Measurements from ENCODE around the gene MPPED1.

MPPED1 gene

GRCh38 chr22:43502306-43502874 lies 90.6 kb downstream of the MPPED1 start:
- DNase-seq = no peak

- DNase-seq = no peak
Observed at GRCh38 chr22:43504068-43504467, 92.3 kb downstream of the MPPED1 start.

- no peak for DNase-seq
Observed at GRCh38 chr22:43504666-43505261, 93.0 kb downstream of the MPPED1 start.

GRCh38 chr22:43505423-43505822 lies 93.6 kb downstream of the MPPED1 start:
- no peak for DNase-seq

- DNase-seq = no peak
Observed at GRCh38 chr22:43505896-43506295, 94.1 kb downstream of the MPPED1 start.

GRCh38 chr22:43506487-43506886 lies 94.7 kb downstream of the MPPED1 start:
- DNase-seq = no peak

- no peak for DNase-seq
Observed at GRCh38 chr22:43507235-43507634, 95.4 kb downstream of the MPPED1 start.

GRCh38 chr22:43508489-43508888 lies 96.7 kb downstream of the MPPED1 start:
- DNase-seq = no peak

GRCh38 chr22:43509337-43509736 lies 97.5 kb downstream of the MPPED1 start:
- no peak for DNase-seq

- DNase-seq = no peak
Observed at GRCh38 chr22:43510281-43511070, 98.7 kb downstream of the MPPED1 start.

- no peak for DNase-seq
Observed at GRCh38 chr22:43511276-43511910, 99.6 kb downstream of the MPPED1 start.

- no peak for DNase-seq
Observed at GRCh38 chr22:43512279-43512678, 100.5 kb downstream of the MPPED1 start.

- no peak for DNase-seq
Observed at GRCh38 chr22:43514476-43515157, 102.8 kb downstream of the MPPED1 start.

- DNase-seq = no peak
Observed at GRCh38 chr22:43515411-43515810, 103.6 kb downstream of the MPPED1 start.

GRCh38 chr22:43515902-43516301 lies 104.1 kb downstream of the MPPED1 start:
- peak in 1 of 2 donors; percentile 9 for DNase-seq

- no peak for DNase-seq
Observed at GRCh38 chr22:43516386-43516785, 104.6 kb downstream of the MPPED1 start.

GRCh38 chr22:43516996-43517635 lies 105.3 kb downstream of the MPPED1 start:
- no peak for DNase-seq

GRCh38 chr22:43520632-43521039 lies 108.8 kb downstream of the MPPED1 start:
- no peak for DNase-seq

GRCh38 chr22:43521716-43522115 lies 109.9 kb downstream of the MPPED1 start:
- DNase-seq = no peak

- DNase-seq = no peak
Observed at GRCh38 chr22:43526117-43526655, 114.4 kb downstream of the MPPED1 start.

- no peak for DNase-seq
Observed at GRCh38 chr22:43526946-43527345, 115.1 kb downstream of the MPPED1 start.

Data from stimulated activated CD4-positive, alpha-beta T cell treated with anti-CD3 and anti-CD28 coated beads, Interleukin-2, amount 100 ng/mL, for 24 hours (primary cell).